Upper lobe of left lung (tissue), 4 donors: ENCODE data around the gene MRPL52.

ENCODE experiments used
- CTCF ChIP-seq, 6 experiments: fragments of 450-650 bp in 4 of 6; fragments of 200-600 bp in 2 of 6; sonication (generic) in 2 of 6; IDR thresholded peaks; one replicate each; pipeline ENCODE4 v1.5.1; 2016 to 2019; ENCODE audit warnings: antibody characterized with exemption in 6 of 6
- POLR2A ChIP-seq, 4 donors: fragments of 450-650 bp; IDR thresholded peaks; one replicate each; pipeline ENCODE4 v1.5.1; 2016 to 2017; ENCODE audit warnings: antibody characterized with exemption in 4 of 4, mild to moderate bottlenecking in 2 of 4

- no peak for TF ChIP-seq POLR2A (IDR thresholded peaks at IDR 0.05)
- TF ChIP-seq CTCF (IDR thresholded peaks at IDR 0.05) = no peak
Measured at GRCh38 chr14:22813145-22813544, 16.5 kb upstream of the MRPL52 start.
